ENCODE results near the gene EYA3. TPM values are rescaled to one million over a fixed set of nuclear protein-coding genes. Genes with fewer than 3 reads are reported as not detected.

The EYA3 gene
- total and polyA plus RNA-seq, 2 of the 8 experiments (the other 6 are each of a cell fraction or from before 2014, with no cell fraction given): 15.0 to 33.9 TPM

DNA sequence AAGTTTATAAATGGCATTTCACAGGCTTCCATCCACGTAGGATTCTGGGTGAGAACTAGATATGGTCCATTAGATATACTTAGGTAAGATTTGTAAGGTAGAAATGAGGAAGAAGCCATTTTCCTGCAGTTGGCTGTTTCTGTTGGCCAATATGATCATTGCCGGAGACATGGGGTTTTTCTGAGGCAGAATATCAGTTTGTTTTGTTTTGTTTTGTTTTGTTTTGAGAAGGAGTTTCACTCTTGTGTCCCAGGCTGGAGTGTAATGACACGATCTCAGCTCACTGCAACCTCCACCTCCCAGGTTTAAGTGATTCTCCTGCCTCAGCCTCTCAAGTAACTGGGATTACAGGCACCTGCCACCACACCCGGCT is 8.7 kb upstream of the EYA3 start (continued):
- TF ChIP-seq, protein P1, sequence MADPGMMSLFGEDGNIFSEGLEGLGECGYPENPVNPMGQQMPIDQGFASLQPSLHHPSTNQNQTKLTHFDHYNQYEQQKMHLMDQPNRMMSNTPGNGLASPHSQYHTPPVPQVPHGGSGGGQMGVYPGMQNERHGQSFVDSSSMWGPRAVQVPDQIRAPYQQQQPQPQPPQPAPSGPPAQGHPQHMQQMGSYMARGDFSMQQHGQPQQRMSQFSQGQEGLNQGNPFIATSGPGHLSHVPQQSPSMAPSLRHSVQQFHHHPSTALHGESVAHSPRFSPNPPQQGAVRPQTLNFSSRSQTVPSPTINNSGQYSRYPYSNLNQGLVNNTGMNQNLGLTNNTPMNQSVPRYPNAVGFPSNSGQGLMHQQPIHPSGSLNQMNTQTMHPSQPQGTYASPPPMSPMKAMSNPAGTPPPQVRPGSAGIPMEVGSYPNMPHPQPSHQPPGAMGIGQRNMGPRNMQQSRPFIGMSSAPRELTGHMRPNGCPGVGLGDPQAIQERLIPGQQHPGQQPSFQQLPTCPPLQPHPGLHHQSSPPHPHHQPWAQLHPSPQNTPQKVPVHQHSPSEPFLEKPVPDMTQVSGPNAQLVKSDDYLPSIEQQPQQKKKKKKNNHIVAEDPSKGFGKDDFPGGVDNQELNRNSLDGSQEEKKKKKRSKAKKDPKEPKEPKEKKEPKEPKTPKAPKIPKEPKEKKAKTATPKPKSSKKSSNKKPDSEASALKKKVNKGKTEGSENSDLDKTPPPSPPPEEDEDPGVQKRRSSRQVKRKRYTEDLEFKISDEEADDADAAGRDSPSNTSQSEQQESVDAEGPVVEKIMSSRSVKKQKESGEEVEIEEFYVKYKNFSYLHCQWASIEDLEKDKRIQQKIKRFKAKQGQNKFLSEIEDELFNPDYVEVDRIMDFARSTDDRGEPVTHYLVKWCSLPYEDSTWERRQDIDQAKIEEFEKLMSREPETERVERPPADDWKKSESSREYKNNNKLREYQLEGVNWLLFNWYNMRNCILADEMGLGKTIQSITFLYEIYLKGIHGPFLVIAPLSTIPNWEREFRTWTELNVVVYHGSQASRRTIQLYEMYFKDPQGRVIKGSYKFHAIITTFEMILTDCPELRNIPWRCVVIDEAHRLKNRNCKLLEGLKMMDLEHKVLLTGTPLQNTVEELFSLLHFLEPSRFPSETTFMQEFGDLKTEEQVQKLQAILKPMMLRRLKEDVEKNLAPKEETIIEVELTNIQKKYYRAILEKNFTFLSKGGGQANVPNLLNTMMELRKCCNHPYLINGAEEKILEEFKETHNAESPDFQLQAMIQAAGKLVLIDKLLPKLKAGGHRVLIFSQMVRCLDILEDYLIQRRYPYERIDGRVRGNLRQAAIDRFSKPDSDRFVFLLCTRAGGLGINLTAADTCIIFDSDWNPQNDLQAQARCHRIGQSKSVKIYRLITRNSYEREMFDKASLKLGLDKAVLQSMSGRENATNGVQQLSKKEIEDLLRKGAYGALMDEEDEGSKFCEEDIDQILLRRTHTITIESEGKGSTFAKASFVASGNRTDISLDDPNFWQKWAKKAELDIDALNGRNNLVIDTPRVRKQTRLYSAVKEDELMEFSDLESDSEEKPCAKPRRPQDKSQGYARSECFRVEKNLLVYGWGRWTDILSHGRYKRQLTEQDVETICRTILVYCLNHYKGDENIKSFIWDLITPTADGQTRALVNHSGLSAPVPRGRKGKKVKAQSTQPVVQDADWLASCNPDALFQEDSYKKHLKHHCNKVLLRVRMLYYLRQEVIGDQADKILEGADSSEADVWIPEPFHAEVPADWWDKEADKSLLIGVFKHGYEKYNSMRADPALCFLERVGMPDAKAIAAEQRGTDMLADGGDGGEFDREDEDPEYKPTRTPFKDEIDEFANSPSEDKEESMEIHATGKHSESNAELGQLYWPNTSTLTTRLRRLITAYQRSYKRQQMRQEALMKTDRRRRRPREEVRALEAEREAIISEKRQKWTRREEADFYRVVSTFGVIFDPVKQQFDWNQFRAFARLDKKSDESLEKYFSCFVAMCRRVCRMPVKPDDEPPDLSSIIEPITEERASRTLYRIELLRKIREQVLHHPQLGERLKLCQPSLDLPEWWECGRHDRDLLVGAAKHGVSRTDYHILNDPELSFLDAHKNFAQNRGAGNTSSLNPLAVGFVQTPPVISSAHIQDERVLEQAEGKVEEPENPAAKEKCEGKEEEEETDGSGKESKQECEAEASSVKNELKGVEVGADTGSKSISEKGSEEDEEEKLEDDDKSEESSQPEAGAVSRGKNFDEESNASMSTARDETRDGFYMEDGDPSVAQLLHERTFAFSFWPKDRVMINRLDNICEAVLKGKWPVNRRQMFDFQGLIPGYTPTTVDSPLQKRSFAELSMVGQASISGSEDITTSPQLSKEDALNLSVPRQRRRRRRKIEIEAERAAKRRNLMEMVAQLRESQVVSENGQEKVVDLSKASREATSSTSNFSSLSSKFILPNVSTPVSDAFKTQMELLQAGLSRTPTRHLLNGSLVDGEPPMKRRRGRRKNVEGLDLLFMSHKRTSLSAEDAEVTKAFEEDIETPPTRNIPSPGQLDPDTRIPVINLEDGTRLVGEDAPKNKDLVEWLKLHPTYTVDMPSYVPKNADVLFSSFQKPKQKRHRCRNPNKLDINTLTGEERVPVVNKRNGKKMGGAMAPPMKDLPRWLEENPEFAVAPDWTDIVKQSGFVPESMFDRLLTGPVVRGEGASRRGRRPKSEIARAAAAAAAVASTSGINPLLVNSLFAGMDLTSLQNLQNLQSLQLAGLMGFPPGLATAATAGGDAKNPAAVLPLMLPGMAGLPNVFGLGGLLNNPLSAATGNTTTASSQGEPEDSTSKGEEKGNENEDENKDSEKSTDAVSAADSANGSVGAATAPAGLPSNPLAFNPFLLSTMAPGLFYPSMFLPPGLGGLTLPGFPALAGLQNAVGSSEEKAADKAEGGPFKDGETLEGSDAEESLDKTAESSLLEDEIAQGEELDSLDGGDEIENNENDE (IDR thresholded peaks at IDR 0.05; ENCODE audit: insufficient replicate concordance, low read length): no peak
- no peak for TF ChIP-seq ATF2 (IDR thresholded peaks at IDR 0.05; ENCODE audit: low read length)
- TF ChIP-seq RAD21 (IDR thresholded peaks at IDR 0.05 in 1 of 2, conservative IDR thresholded peaks at IDR 0.05 in 1 of 2; ENCODE audit: low read depth in 2 of 2, low read length in 2 of 2): no peak
- TF ChIP-seq TAF7 (optimal IDR thresholded peaks at IDR 0.05; ENCODE audit: borderline replicate concordance, low read depth, low read length): no peak
- no peak for TF ChIP-seq EGR1 (IDR thresholded peaks at IDR 0.05; ENCODE audit: borderline replicate concordance, low read depth, low read length)
- TF ChIP-seq FOSL1 (IDR thresholded peaks at IDR 0.05; ENCODE audit: insufficient read depth, low read depth, low read length): no peak
- TF ChIP-seq, protein P2, sequence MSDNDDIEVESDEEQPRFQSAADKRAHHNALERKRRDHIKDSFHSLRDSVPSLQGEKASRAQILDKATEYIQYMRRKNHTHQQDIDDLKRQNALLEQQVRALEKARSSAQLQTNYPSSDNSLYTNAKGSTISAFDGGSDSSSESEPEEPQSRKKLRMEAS (IDR thresholded peaks at IDR 0.05): no peak
- TF ChIP-seq CREB1 (IDR thresholded peaks at IDR 0.05): no peak
- TF ChIP-seq ASH2L (IDR thresholded peaks at IDR 0.05; ENCODE audit: low read length): no peak
- TF ChIP-seq ZNF274 (IDR thresholded peaks at IDR 0.05; ENCODE audit: borderline replicate concordance, extremely low read depth, low read length): no peak

All from H1 (cell line).